ENCODE measurements around the gene NACAD.

The NACAD gene

GRCh38 chr7:45130910-45131309, 42.1 kb upstream of the NACAD start:
- DNase-seq (ENCODE audit: extremely low read depth, low read depth), result no peak
- TF ChIP-seq CTCF (IDR thresholded peaks at IDR 0.05; ENCODE audit: low read depth, low read length, missing control alignments), result no peak
- no peak overlapping the region for H3K4me3 ChIP-seq (replicated peaks; ENCODE audit: low read depth, low read length)

- no peak for TF ChIP-seq CTCF (IDR thresholded peaks at IDR 0.05; ENCODE audit: low read depth, low read length, missing control alignments)
- no peak for DNase-seq (ENCODE audit: extremely low read depth, low read depth)
These were observed 41.1 kb upstream of the NACAD start for GRCh38 chr7:45129906-45130305.

GRCh38 chr7:45129181-45129800, 40.5 kb upstream of the NACAD start:
- TF ChIP-seq CTCF (IDR thresholded peaks at IDR 0.05; ENCODE audit: low read depth, low read length, missing control alignments), result no peak
- DNase-seq (ENCODE audit: extremely low read depth, low read depth), result no peak
- no peak overlapping the region for H3K4me3 ChIP-seq (replicated peaks; ENCODE audit: low read depth, low read length)

More at GRCh38 chr7:45129906-45130305, 41.1 kb upstream of the NACAD start:
- H3K4me3 ChIP-seq (replicated peaks; ENCODE audit: low read depth, low read length), result no peak overlapping the region

GRCh38 chr7:45126920-45127319, 38.2 kb upstream of the NACAD start:
- TF ChIP-seq CTCF (IDR thresholded peaks at IDR 0.05; ENCODE audit: low read depth, low read length, missing control alignments), result no peak
- DNase-seq (ENCODE audit: extremely low read depth, low read depth), result no peak

GRCh38 chr7:45126201-45126600, 37.4 kb upstream of the NACAD start:
- H3K4me3 ChIP-seq (replicated peaks; ENCODE audit: low read depth, low read length), result no peak overlapping the region
- no peak for DNase-seq (ENCODE audit: extremely low read depth, low read depth)
- no peak for TF ChIP-seq CTCF (IDR thresholded peaks at IDR 0.05; ENCODE audit: low read depth, low read length, missing control alignments)

More at GRCh38 chr7:45126920-45127319, 38.2 kb upstream of the NACAD start:
- no peak overlapping the region for H3K4me3 ChIP-seq (replicated peaks; ENCODE audit: low read depth, low read length)

- TF ChIP-seq CTCF (IDR thresholded peaks at IDR 0.05; ENCODE audit: low read depth, low read length, missing control alignments), result no peak
- no peak for DNase-seq (ENCODE audit: extremely low read depth, low read depth)
- H3K4me3 ChIP-seq (replicated peaks; ENCODE audit: low read depth, low read length), result no peak overlapping the region
These were observed 36.6 kb upstream of the NACAD start for GRCh38 chr7:45125193-45125904.

Measured in HFF-Myc (cell line).